HG03045 (cell line): ENCODE results near the gene PLCXD1.
"Not testable (repeated sequence)": the region's sequence is repeated elsewhere in the genome, so short reads cannot be mapped to it uniquely, and the experiment has no call there.

Source experiments
- ATAC-seq: cut with Tn5 transposase; IDR thresholded peaks from one replicate; pipeline ENCODE4 v1.9.1; 2021; ENCODE audit warnings: mild to moderate bottlenecking, moderate library complexity; ENCODE audit not compliant: unreplicated experiment

The PLCXD1 gene

GRCh38 chrX:316351-317325 lies 35.5 kb downstream of the PLCXD1 start:
- ATAC-seq = no peak

- ATAC-seq = no peak
Observed at GRCh38 chrX:317424-318067, 36.4 kb downstream of the PLCXD1 start.

- ATAC-seq = peak; percentile 50
Observed at GRCh38 chrX:318068-318738, 37.0 kb downstream of the PLCXD1 start.

- ATAC-seq = peak; percentile 84
Observed at GRCh38 chrX:318739-319578, 37.8 kb downstream of the PLCXD1 start, which contains the start of gene GTPBP6. TSS of gene GTPBP6 (minus strand) at chrX:318796. CDS start at chrX:318787, 9 bp downstream.

DNA sequence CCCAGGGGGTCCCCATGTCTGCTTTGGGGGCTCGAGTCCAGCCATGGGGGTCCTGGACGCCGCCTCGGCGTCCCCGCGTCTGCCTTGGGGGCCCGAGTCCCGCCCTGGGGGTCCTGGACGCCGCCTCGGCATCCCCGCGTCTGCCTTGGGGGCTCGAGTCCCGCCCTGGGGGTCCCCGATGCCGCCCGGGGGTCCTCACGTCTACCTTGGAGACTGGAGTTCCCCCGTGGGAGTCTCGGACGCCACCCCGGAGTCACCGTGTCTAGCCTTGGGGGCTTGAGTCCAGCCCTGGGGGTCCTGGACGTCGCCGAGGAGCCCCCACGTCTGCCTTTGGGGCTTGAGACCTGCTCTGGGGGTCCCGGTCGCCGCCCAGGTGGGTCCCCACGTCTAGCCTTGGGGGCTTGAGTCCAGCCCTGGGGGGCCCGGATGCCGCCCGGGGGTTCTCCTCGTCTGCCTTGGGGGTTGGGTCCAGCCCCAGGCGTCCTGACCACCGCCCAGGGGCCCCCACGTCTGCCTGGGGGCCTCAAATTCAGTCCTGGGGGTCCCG lies 38.5 kb downstream of the PLCXD1 start:
- no peak for ATAC-seq

- ATAC-seq = no peak
Observed at GRCh38 chrX:320126-320783, 39.1 kb downstream of the PLCXD1 start.

DNA sequence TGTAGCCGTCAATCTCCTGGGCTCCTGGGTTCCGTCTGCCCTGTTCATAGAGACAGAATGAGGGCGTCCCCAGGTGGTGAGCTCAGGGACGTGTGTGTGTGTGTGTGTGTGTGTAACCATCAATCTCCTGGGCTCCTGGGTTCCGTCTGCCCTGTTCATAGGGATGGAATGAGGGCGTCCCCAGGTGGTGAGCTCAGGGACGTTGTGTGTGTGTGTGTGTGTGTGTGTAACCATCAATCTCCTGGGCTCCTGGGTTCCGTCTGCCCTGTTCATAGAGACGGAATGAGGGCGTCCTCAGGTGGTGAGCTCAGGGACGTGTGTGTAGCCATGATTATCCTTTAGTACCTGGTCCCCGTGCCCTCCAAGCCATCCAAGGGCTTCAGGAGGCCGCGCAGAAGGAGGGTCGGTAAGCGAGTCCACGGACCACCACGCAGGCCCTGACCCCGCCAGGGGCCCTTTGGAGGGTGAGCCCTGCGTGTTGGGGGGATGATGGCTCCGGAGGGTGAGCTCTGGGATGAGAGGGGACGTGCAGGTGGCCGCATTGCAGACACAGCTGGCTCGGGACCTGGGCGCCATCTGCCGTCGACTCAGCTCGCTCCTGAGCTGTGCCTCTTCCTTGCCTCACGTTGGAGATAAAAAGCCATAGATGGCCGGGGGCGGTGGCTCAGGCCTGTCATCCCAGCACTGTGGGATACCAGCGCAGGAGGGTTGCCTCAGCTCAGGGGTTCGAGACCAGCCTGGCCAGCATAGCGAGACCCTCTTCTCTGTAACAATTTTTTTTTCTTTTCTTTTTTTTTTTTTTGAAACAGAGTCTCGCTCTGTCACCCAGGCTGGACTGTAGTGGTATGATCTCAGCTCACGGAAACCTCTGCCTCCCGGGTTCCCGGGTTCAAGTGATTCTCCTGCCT lies 42.8 kb downstream of the PLCXD1 start:
- no peak for ATAC-seq

DNA sequence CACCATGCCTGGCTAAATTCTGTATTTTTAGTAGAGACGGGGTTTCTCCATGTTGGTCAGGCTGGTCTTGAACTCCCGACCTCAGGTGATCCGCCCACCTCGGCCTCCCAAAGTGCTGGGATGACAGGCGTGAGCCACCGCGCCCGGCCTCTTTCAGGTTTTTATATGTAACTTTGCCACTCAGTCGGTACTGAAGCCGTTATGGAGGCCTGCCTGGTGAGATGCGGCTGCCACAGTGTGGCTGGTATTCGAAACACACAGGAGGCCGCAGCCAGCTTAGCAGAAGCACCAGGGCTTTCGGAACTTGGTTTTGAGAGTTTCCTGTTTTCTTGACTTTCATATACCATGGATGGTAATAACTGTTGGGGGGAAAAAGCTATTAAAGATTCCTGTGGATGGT lies 43.5 kb downstream of the PLCXD1 start:
- not testable (repeated sequence) for ATAC-seq

DNA sequence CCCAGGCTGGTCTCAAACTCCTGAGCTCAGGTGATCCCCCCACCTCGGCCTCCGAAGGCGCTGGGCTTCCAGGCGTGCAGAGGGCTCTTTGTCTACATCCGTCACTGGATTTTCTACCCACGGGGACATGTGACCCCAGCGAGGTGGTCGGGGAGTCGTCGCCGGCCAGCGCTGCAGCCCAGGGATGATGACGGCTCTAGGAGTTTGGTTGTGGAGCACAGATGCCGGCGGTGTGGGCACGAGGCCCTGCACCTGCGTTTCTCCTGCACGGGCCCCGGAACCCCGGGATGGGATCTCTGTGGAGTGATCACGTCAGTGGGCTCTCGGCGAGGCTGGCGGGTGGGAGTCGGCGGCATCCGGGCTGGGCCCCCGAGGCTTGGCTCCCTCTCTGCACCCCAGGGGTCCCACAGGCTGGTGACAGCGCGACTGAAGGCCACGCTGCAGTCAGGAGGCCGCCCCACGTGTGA lies 46.5 kb downstream of the PLCXD1 start:
- ATAC-seq = no peak

DNA sequence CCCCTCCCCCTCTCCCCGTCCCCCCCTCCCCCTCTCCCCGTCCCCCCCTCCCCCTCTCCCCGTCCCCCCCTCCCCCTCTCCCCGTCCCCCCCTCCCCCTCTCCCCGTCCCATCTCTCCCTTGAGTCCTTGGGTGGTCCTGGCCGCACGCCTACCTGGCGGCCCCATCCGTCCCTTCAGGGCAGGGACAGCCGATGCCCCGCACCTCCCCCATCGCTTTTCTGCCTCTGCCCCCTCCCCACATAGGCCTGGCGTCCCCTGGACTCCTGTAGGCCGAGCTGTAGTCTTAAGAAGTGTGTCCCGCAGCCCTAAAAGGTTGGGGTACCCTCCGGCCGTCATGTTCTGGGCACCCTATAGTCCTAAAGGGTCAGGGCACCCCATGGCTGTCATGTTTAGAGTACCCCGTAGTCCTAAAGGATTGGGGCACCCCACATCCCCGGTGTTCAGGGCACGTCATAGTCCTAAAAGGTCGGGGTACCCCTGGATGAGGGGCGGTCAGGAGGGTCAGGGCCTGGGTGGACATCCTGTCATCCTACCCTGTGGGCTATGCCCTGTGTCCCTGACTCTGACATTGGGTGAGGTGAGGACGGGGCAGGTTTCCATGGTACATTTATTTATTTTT lies 48.2 kb downstream of the PLCXD1 start:
- no peak for ATAC-seq

- not testable (repeated sequence) for ATAC-seq
Observed at GRCh38 chrX:330141-330725, 49.1 kb downstream of the PLCXD1 start.

DNA sequence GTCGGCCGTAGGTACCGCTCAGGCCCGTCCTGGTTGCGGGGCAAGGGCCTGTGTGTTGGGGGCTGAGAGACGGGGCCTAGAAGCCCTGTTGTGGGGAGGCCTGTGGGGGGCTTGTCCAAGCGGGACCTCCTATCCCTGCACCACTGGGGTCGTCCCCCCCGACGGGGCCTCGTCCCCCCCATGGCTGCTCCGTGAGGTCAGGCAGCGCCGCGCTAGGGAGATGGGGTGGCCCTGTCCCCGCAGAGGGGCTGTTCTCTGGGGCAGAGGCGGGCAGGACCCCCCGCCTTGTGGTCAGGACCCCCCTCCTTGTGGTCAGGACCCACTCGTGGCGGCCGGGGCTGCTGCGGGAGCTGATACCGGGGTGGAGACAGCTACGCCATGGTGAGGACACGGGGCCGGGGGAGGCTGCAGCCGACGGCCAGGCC lies 49.6 kb downstream of the PLCXD1 start:
- ATAC-seq = no peak

DNA sequence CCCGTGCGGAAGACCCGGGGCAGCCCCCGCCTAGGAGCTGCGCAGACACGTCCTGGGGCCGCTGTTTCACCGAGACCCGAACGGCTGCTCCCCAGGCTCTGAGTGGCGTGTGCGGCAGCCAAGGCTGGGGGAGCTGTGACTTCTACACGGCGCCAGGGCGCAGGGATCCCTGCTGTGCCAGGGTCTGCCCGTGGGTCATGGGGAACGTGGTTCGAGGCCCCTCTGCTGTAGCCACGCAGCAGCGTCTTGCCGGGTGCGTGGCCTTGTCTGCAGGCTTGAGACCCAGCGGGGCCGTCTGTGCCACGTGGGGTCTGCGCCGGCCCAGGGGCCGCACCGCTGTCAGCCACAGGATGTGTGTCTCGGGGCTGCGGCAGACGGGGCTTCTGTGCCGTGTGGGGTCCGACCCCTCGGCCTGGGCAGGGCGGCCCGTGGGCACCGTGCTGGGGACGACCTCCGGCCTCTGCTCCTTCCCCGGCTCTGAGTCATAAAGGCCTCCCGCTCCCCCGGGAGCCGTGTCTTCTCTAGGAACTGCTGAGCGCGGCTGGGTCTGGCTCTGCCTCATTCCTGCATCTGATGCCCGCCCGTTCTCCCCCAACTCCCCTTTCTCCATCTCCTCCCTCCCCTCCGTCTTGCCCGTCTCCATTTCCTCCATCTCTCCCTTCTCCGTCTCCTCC lies 50.1 kb downstream of the PLCXD1 start:
- ATAC-seq = no peak

GRCh38 chrX:331825-332495 lies 50.8 kb downstream of the PLCXD1 start:
- no peak for ATAC-seq

- ATAC-seq = no peak
Observed at GRCh38 chrX:332496-332860, 51.3 kb downstream of the PLCXD1 start.

DNA sequence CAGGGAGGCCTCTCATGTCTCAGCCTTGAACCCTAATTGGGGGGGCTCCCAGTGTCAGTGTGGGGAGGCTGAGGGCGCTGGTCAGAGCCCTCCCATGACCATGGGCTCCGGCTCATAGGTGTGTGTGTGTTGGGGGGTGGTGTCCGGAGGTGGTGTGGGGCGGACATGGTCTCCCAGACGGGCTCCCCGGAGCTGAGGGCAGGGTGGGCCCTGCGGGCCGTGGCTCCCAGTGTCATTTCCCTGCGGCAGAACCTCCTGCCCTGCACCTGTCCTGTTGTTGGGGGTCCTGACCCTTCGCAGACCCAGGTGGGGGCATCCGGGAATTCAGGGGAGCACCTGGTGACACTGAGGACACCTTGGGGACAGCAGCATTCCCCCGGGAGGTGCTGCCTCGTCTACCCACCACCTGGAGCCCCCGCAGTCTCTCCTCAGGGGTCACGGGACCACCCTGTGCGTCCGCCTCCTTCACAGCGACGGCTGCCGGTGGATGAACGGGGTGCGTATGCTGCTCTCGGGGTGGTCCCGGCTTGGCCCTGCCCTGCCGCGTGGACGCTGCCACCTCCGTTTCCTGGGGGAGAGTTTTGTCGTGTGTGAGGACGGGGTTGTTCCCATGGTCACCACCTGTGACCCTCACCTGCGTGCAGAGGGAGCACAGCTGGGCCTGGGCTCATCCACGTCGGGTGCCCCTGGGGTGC lies 51.9 kb downstream of the PLCXD1 start:
- no peak for ATAC-seq
